ENCODE data around the gene TIGD6. TPM values are rescaled to one million over a fixed set of nuclear protein-coding genes. Genes with fewer than 3 reads are reported as not detected.

TIGD6 gene
- total and polyA plus RNA-seq, 9 of the 15 experiments (the other 6 are each of a cell fraction or from before 2014, with no cell fraction given): 1.8 to 6.3 (median 3.9) TPM

GRCh38 chr5:149953436-149954121 is 46.9 kb downstream of the TIGD6 start (continued):
- TF ChIP-seq TCF7L2 (IDR thresholded peaks at IDR 0.05; ENCODE audit: low read depth, low read length) (no peak), CEBPB (tag; IDR thresholded peaks at IDR 0.05) (no peak), PHTF2 (CRISPR knock-in tag; IDR thresholded peaks at IDR 0.05) (no peak), LEF1 (IDR thresholded peaks at IDR 0.05) (no peak), SNRNP70 (optimal IDR thresholded peaks at IDR 0.05; ENCODE audit: low read depth, low read length) (no peak), MYNN (IDR thresholded peaks at IDR 0.05) (no peak), MYNN (CRISPR knock-in tag; IDR thresholded peaks at IDR 0.05) (no peak), FOXJ3 (CRISPR knock-in tag; IDR thresholded peaks at IDR 0.05) (no peak), PTBP1 (IDR thresholded peaks at IDR 0.05; ENCODE audit: low read depth, low read length) (no peak), RCOR1 (IDR thresholded peaks at IDR 0.05; ENCODE audit: borderline replicate concordance in 1 of 2, low read depth in 2 of 2, low read length in 2 of 2) (0 out of 4 replicates have a peak, but pooled peaks of 1 of the 2 experiments have one; percentile 20), DACH1 (IDR thresholded peaks at IDR 0.05; ENCODE audit: partially characterized antibody) (no peak), KDM4B (IDR thresholded peaks at IDR 0.05; ENCODE audit: borderline replicate concordance in 2 of 2, low read depth in 1 of 2) (no peak), GATA2 (CRISPR knock-in tag; IDR thresholded peaks at IDR 0.05) (peak; percentile 38; the same call in 1 of the 2 replicates), ARHGAP35 (IDR thresholded peaks at IDR 0.05; ENCODE audit: partially characterized antibody) (no peak), E2F6 (IDR thresholded peaks at IDR 0.05; ENCODE audit: borderline replicate concordance in 1 of 2, extremely low read depth in 1 of 2, insufficient read depth in 1 of 2, insufficient read length in 1 of 2, low read depth in 1 of 2, low read length in 1 of 2, poor library complexity in 1 of 2, severe bottlenecking in 1 of 2) (no peak), SAFB2 (IDR thresholded peaks at IDR 0.05; ENCODE audit: borderline replicate concordance, low read depth, low read length, severe bottlenecking) (no peak), STAT5B (CRISPR knock-in tag; IDR thresholded peaks at IDR 0.05) (no peak), CREB5 (CRISPR knock-in tag; IDR thresholded peaks at IDR 0.05) (no peak), ESRRA (IDR thresholded peaks at IDR 0.05; ENCODE audit: borderline replicate concordance, low read depth) (no peak), PURB (CRISPR knock-in tag; IDR thresholded peaks at IDR 0.05; ENCODE audit: low read depth) (no peak), ETV6 (IDR thresholded peaks at IDR 0.05; ENCODE audit: borderline replicate concordance in 1 of 2, low read depth in 2 of 2, low read length in 1 of 2) (no peak), ETV6 (CRISPR knock-in tag; IDR thresholded peaks at IDR 0.05; ENCODE audit: borderline replicate concordance) (no peak), ZNF695 (CRISPR knock-in tag; IDR thresholded peaks at IDR 0.05) (no peak), PRMT5 (CRISPR knock-in tag; IDR thresholded peaks at IDR 0.05) (no peak), BCOR (IDR thresholded peaks at IDR 0.05) (no peak), ZNF398 (CRISPR knock-in tag; IDR thresholded peaks at IDR 0.05) (no peak)
